NCI-H2171 treated with DMSO at 0.1 percent for 48 hours (cell line): ENCODE results near the gene VTN.

ENCODE experiments used
- DNase-seq: peaks from one replicate; lab custom pipeline; 2025; lab: John Stamatoyannopoulos, UW

The VTN gene, protein sequence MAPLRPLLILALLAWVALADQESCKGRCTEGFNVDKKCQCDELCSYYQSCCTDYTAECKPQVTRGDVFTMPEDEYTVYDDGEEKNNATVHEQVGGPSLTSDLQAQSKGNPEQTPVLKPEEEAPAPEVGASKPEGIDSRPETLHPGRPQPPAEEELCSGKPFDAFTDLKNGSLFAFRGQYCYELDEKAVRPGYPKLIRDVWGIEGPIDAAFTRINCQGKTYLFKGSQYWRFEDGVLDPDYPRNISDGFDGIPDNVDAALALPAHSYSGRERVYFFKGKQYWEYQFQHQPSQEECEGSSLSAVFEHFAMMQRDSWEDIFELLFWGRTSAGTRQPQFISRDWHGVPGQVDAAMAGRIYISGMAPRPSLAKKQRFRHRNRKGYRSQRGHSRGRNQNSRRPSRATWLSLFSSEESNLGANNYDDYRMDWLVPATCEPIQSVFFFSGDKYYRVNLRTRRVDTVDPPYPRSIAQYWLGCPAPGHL

DNA sequence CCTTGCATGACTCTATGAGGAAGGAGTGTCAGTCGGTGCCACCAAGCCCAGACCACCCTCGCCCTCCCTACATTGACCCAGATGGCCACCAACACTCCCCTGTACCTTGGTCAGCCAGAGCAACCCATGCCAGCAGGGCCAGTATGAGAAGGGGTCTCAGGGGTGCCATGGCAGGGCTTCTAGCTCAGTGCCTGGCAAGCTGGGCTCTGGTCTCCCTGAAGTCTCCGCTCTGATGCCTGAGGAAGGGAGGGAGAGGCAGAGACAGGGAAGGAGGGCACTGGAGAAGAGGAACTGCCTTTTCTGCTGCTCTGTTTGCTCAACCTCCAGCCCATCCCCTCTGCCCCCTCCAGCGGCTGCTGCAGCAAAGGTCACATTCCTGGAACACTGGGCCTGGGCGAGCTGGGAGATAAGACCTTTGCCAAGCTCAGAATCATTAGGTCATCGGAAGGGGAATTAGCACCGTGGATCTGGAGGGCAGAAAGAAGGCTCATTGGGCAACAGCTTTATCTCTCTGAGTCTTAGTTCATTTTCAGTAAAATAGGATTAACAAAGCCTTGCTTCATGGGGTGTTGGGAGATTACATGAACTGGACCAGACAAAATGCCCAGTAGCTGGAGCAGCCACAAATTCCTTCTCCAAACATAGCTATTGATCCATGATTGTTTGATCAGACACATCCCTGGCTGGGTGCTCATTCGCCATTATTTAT lies at the start of gene VTN:
Gene VTN (minus strand): TSS at position 273 of the 709 bp plus-strand sequence. CDS start 104 bp downstream, at position 169.
- no peak for DNase-seq

DNA sequence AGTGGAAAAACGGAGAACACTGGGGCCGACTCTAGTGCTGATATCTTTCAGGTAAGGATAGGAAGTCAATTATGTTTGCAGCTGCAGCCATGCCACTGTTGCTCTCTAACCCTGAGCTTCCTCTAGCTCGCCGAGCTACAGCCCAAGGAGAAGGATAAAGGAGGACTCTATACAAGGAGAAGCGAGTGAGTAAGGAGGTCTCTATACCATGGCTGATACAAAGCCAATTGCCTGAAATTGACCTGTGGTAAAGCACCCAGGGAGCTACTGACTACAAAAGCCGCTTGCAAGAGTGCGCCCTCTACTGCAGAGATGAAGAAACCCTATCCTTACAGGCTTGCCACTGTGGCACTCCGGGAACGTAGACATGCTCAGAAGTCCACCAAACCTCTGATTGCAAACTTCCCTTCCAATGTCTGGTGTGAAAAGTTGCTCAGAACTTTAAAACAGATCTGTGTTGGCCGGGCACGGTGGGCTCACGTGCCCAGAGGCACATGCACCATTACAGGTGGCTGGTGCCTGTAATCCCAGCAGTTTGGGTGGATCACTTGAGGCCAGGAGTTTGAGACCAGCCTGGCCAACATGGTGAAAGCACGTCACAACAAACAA lies 46.7 kb upstream of the VTN start:
- DNase-seq, result peak; percentile 40

DNA sequence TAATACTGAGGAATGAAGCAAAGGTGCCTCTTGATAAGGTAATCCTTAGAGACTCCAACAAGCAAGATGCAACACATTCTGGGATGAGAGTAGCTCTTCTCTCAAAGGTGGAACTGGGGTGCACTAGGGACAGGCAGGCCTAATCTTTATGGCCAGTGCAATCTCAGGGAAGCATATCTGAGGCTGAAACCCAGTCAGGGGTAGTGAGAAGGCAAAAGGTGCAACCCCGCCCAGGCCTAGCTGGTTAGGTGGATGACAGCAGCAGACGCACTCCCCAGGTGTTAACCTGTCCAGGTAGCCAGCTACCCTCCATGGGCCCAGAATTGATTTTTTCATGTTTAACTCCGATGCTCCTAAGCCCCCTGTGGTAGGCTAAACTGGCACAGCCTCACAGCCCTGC lies 45.8 kb upstream of the VTN start:
- no peak for DNase-seq

DNA sequence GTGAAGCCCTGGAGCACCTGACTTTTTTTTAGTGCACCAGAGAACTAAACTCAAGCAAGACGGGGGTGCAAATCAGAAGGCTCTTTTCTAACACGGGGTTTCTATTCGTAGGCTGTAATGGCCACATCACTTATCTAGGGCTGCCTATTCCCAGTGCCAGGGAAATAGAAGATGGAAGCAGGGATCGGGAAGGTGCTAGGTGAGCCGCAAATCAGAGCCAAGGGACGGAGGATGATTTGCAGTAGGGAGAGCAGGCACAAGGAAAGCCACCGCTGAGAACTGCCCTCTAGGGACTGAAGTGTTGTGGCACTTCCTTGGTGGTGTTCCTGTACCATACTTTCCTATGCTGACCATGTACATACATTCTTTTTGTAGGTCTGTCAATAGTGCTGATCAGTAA lies 43.7 kb upstream of the VTN start:
- DNase-seq, result no peak

DNA sequence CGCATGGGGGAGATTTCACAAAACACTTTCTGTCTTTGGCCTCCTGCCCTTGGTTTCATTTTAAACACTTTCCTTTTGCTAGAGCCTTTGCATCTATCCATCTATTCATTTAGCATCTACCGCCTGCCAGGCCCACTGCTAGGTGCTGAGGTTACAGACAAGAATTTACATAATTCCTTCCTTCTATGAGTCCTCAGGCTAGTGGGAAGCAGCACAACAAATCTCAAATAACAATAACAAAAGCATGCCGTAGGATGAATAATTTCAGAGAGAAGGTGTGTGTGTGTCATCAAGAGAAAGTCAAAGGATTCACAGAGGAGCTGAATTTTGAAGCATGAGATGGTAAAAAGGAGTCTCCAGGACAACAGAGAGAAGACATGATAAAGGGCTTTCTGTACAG lies 42.0 kb upstream of the VTN start:
- no peak for DNase-seq

DNA sequence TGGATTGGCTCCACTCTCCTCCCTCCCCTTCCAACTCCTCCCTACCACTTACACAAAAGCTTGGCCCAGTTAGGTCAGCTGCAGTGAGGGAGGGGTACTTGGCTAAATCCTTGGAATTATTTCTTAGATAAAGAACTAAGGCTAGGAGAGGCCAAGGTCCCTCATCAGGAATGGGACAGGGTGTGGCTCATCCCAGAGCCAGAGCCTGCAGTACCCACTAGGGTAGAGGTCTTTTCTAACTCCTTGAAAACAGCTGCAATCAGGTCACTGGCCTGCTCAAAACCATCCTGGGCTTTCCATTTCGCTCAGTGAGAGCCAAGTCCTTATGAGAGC lies 37.8 kb upstream of the VTN start:
- DNase-seq, result no peak

DNA sequence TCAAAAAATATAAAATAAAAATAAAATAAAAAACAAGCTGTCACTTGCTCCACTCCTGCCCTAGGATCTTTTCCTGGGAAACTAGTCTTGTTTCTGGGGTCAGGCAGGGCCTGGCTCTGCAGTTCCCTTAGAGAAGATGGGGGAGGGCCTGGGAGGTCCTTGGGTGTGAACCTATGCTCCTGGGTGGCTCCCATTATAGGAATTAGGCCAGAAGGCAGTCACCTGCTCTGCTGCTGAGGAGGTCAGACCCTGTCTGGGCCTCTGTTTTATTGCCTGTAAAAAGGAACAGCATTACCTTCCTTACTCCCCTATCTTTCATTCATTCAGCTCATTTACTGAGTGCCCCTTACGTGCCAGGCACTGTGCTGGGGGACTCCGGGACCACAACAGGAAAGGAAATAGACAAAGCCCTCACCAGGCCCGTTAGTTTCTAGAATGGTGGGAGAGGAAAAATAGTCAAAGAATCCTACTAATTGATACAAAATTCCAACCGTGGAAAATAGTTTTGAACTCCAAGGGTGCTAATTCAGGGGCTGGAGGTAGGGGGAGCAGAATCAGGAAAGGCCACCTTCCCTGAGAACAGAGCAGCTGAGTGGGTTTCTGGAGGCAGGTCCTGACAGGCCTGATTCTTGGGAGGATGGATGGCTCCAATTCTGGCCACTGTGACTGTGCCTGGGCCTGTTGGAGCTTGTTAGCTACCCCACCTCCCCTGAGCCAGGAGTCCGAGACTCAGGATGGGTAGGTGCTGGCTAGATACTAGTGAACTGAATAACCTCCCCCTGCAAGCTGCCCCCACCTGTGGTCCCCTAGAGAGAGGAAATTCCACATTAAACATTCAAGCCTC lies 37.2 kb upstream of the VTN start:
- peak; percentile 82 for DNase-seq

DNA sequence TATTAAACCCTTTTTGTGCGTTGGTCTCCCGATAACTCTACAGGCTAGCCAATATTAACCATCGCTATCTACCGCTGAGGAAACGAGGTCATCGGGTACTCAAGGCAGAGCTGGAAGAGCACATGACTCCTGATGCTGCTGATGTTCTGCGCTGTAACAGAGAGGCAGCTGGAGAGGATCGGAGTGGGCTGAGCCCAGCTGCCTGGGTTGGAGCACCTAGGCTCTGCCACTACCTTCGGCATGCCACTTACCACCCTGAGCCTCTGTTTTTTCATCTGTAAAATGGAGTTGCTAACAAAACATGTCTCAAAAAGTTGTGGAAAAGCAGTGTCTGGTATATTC lies 36.3 kb upstream of the VTN start:
- peak; percentile 77 for DNase-seq

DNA sequence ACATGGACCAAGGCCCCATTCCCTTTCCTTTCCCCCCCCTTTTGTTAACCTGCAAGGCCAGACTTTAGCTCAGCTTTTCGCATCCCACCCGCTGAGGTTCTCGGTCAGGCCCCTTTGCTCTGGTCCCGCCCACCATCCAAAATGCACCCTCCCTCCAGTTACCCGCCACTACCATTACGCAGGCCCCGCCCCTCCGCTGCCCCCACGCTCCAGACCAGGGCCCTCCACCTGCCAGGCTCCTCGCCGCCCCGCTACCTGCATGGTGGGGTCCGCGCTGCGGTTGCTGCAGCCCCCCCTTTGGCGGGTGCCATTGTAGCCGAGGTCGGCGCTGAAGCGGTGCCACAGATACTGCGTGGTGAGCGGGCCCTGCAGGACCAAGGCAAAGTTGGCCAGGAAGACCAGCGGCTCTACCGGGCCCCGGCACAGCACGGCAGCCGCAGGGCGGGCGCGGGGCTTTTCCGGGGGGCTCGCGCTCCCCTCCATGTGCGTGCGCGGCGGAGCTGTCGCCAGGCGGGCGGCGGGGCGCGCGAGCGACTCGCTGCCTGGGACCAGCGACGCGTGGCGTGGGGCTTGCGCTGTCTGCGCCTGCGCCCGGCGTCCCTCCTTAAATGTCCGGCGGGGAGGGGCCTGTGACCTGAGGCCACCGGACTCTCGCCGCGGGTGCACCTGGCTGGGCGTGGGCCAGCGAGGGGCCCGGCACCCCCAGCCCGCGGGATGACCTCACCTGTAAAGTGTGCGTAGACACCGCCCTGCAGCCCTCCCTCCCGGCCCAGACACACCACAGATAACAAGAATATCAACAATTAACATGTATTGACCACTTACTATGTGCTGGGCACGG lies 35.7 kb upstream of the VTN start, which contains the start of gene SLC46A1:
Gene SLC46A1 (minus strand): TSS at position 581 of the 841 bp plus-strand sequence. CDS start 98 bp downstream, at position 483.
- peak; percentile 55 for DNase-seq

DNA sequence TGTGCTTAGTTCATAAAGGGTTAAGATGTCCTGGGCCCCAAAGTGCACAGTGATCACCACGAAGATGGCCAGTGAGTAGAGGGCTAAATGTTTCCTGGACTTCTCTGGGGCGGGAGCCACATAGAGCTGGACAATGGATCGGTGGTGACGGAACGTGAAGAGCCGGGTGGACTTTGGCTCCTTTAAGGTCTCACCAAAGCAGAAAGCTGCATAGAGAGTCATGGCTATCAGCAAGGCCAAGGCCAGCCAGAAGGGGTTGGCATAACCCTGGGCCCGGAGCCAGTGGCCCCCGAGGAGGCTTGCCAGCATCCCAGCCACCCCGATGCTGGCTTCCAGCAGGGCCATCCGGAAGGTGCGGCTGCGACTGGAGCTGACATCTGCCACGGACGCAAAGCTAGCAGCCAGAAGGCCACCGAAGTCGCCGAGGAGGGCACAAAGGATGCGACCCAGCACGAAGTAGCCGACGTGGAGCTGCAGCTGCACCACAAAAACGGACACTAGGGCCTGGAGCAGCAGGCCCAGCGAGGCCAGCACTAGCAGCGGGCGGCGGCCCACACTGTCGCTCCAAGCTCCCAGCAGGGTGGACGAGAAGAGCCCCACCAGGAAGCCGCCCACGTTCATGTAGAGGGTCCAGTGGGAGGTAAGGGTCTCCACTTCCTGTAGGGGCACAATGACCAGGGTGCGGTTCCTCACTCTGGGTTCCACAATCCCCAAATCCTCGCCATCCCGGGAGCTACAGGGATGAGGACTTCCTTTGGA lies 34.9 kb upstream of the VTN start:
- no peak for DNase-seq

DNA sequence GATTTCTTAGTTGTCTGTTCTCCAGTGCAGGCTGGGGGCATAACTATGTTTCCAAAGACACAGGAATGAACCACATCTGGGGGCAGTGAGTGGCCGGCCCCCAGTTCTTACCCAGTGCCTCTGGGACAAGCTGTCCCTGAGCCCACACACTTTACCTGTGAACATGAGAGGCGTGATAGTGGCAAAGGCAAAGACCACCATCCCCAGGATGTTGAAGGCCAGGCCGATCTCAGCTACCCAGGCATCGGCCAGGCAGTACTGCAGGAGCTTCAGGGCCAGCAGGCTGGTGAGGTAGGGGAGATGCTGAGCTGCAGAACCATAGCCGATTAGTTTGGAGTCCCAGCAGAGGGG lies 34.3 kb upstream of the VTN start:
- DNase-seq, result no peak

DNA sequence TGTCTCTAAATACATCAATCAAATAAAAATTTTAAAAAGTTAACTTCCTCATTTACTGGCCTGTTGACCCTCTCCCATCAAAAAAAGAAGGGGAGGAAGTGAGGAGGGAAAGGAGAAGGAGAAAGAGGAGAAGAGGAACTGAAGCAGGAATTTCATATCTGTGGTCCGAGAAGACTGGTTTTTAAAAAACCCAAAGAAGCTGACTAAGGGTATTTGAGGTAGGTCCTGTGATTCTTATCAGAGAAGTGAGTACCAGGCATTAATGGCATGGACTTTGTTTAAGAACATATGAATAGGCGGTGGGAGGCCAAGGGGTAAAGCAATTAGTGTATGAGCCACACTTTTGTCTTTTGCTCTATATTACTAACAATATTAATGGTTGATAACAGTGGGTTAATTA lies 33.9 kb upstream of the VTN start:
- DNase-seq, result no peak

DNA sequence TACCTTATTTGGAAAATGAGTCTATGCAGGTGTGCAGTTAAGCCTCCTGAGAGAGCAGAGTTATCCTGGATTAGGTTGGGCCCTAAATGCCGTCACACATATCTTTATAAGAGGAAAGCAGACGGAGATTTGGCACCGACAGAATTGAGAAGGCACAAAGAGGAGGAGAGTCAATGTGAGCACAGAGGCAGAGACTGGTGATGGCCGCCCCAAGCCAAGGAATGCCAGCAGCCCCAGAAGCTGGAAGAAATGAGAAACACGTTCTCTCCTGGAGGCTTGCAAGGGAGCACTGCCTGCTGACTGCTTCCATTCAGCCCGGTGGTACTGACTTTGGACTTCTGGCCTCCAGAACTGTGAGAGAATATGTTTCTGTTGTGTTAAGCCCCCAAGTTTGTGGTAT lies 32.7 kb upstream of the VTN start:
- DNase-seq, result no peak

DNA sequence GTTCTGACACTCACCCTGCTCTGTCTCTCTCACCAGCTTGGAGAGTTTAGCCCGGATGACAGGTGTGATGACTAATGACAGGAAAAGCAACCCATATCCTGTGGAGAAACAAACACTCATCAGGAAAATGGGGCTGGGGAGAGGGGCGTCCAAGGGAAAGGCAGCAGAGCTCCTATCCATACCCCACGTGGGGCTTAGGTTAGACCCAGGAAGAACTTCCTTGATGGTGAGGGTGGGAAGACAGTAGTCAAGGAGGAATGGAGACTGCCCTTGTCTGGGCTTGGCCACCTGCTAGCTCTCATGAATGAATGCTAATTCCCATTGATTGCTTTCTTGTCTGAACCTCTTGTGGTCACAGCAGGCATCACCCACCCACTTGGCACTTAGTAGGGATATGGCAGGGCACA lies 32.1 kb upstream of the VTN start:
- DNase-seq, result no peak

DNA sequence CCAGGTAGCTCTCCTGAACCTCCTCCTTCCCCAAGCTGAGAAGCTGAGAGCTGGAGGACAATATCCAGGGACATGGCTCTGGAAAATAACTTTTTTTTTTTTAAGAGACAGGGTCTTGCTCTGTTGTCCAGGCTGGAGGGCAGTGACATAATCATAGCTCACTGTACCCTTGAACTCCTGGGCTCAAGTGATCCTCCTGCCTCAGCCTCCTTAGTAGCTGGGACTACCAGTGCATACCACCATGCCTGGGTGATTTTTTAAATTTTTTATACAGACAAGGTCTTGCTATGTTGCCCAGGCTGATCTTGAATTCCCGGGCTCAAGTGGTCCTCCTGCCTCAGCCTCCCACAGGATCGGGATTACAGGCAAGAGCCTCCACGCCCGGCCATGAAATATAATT lies 29.7 kb upstream of the VTN start:
- no peak for DNase-seq

DNA sequence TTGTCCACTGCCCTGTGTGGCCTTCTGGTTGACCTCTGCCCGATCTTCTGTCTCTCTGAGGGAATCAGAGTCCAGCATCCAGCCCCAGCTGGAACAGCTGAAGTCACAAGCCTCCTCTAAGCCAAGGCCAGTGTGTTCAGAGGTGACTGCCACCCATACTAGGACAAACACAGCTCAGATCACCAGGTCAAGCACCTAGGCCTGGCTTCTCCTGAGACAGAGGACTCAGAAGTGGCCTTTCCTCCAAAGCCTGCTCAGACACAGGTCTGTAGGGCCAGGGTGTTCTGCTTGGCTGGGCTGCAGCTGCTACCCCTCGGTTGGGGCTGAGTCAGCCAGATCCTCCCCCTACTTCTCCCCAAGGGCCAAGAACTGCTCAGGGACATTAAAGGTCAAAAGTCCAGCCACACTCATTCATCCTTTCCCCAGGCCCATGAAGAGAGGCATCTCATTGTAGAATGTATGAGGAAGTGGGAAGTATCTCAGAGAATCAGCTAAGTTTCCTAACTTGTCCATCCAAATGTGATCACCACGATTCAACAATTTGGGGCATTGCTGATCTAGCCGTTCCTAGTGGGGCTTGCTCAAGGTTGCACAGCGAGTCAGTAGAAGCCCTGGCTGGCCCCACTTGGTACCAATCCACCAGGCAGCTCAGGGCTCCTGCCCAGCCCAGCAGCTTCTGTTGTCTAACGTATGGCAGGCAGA lies 28.3 kb upstream of the VTN start:
- DNase-seq, result no peak

DNA sequence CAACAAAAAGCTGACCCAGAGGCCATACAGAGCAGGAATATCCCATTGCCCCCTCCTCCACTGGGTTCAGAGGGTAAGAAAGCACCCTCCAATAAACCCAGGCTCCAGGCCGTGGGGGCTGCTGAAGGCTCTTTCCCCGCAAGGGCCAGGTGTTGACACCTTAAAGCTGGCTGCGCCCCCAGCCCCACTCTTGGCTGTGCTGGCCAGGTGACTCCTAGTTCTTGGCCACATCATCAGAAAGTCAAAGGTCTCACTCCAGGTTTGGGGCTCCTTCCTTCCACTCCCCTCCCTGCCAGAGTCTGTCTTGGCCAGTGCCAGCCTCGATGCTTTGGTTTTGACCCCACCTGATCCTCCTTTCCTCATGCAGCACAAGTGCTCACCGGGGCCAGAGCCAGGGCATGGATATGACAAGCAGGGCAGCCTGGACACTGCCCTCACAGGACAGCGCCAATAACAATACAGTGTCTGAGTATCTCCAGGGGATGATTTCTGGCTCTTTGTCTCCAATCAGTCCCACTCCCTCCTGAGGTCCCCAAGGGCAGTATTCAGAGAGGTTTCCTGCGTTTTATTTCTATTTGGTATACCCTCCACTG lies 27.7 kb upstream of the VTN start:
- no peak for DNase-seq

DNA sequence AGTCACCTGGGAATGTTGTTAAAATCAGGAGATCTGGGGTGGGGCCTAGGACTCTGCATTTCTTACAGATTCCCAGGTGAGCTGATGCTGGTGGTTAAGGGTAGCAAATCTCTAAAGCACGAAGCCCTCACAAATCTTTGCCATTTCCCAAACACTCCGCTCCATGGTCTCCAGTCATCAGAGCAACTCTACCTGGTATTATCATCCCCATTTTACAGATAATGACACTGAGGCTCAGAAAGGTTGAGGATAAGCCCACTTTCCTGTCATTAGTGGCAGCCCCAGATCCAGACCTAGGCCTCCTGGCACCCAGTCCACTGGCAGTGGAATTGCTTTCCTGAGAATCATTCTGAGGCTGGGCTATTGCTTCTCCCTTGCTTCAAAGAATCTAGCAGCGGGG lies 27.2 kb upstream of the VTN start:
- DNase-seq, result no peak

DNA sequence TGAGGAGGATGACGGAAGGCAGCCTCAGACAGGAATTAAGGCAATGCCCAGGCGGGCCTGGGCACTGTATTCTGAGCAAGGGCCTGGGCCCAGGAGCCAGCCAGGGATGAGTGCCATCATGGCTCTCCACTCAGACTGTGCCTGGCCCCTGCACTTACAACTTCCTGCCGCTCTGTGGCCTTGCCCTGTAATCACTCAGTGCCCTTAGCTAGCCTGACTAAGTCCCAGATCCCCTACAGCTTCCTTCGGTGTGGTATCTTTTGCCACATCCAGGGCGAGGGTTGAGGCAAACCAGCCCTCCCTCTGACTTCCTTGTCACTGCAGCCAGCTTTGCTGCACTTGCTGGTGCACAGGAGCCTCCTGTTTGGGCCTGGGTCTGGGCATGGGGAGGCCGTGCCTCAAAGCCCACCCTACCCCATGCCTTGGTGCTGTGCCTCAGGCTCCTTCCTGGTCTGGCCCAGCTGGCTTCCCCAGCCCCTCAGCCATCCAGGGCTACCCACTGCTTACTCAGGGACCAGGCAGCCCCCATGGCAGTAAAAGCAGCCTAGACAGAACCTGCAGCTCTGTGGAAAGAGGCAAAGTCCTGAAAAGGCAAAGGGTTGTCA lies 26.6 kb upstream of the VTN start:
- no peak for DNase-seq
